Measurements from ENCODE around the gene BEND2.

Gene BEND2

DNA sequence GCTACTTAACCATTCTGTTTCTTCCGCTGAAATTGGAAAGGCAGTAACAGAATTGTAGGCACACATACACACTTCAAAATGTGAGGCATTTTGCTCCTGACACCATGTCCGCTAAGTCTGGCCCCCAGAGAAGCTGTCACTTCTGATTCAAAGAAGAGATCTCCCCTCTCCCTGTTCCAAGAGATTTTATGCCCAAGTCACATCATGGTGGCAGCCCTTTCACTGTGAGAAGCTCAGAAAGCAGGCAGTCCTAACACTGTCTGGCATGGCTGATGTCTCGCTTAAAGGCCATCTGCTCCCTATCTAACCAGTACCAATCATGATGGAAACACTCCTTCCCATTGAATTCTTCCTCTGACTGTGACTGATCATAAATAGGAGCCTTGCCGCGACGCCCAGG is 83.9 kb downstream of the BEND2 start:
- H3K27ac ChIP-seq = no peak overlapping the region
- H3K4me1 ChIP-seq = no peaks in the 10 kb centered on the region
- intact Hi-C loops (cut with DNase I; ENCODE audit: low total_unique reads) = no loop called here
- DNase-seq = no peak
- TF ChIP-seq, protein P1, sequence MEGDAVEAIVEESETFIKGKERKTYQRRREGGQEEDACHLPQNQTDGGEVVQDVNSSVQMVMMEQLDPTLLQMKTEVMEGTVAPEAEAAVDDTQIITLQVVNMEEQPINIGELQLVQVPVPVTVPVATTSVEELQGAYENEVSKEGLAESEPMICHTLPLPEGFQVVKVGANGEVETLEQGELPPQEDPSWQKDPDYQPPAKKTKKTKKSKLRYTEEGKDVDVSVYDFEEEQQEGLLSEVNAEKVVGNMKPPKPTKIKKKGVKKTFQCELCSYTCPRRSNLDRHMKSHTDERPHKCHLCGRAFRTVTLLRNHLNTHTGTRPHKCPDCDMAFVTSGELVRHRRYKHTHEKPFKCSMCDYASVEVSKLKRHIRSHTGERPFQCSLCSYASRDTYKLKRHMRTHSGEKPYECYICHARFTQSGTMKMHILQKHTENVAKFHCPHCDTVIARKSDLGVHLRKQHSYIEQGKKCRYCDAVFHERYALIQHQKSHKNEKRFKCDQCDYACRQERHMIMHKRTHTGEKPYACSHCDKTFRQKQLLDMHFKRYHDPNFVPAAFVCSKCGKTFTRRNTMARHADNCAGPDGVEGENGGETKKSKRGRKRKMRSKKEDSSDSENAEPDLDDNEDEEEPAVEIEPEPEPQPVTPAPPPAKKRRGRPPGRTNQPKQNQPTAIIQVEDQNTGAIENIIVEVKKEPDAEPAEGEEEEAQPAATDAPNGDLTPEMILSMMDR (IDR thresholded peaks at IDR 0.05) = no peak
- H3K4me3 ChIP-seq = no peak overlapping the region
- H3K36me3 ChIP-seq = no peaks in the 10 kb centered on the region
- no peaks in the 10 kb centered on the region for H3K27me3 ChIP-seq
- no peaks in the 10 kb centered on the region for H3K9me3 ChIP-seq

DNA sequence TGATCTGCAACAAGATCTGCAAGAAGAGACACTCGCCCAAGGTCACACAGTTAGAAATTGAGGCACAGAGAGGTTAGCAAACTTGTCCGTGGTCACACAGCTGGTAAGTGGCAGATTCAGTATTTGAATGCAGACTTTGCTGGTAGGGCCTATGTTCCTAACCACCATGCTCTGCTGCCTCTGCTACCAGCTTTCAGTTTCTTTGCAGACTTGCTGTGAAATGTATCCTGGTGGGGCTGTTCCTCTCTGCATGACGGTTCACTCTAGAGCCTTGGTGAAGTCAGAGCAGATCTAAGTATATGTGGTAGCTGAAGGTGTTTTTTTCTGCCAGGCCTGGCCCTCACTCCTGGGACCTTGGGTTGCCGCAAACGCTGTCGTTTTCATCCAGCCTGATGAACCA is 87.1 kb downstream of the BEND2 start:
- intact Hi-C loops (cut with DNase I; ENCODE audit: low total_unique reads) = no loop called here
- DNase-seq = no peak
- Histone ChIP-seq H3K4me3 (no peak overlapping the region), H3K4me1 (no peaks in the 10 kb centered on the region), H3K27me3 (no peaks in the 10 kb centered on the region), H3K9me3 (peaks cover 0 to 5% (median 0%) of the 10 kb centered on the region in 3 donors), H3K27ac (no peak overlapping the region), H3K36me3 (no peaks in the 10 kb centered on the region)
- TF ChIP-seq, protein P1 (IDR thresholded peaks at IDR 0.05) = no peak

- intact Hi-C loops (cut with DNase I; ENCODE audit: low total_unique reads) = no loop called here
- no peak overlapping the region for H3K27ac ChIP-seq
- TF ChIP-seq, protein P1 (IDR thresholded peaks at IDR 0.05) = no peak
- H3K4me1 ChIP-seq = no peaks in the 10 kb centered on the region
- no peak for DNase-seq
- no peaks in the 10 kb centered on the region for H3K27me3 ChIP-seq
- H3K36me3 ChIP-seq = no peaks in the 10 kb centered on the region
- peaks cover 0 to 5% (median 0%) of the 10 kb centered on the region in 3 donors for H3K9me3 ChIP-seq
- H3K4me3 ChIP-seq = no peak overlapping the region
Observed at GRCh38 chrX:18129690-18130089, 91.0 kb downstream of the BEND2 start.

- Histone ChIP-seq H3K4me1 (no peaks in the 10 kb centered on the region), H3K9me3 (peaks cover 0 to 5% (median 0%) of the 10 kb centered on the region in 3 donors), H3K27ac (no peak overlapping the region), H3K27me3 (no peaks in the 10 kb centered on the region), H3K36me3 (no peaks in the 10 kb centered on the region), H3K4me3 (no peak overlapping the region)
- intact Hi-C loops (cut with DNase I; ENCODE audit: low total_unique reads) = no loop called here
- DNase-seq = no peak
- TF ChIP-seq, protein P1 (IDR thresholded peaks at IDR 0.05) = no peak
Observed at GRCh38 chrX:18126971-18127370, 93.7 kb downstream of the BEND2 start.

DNA sequence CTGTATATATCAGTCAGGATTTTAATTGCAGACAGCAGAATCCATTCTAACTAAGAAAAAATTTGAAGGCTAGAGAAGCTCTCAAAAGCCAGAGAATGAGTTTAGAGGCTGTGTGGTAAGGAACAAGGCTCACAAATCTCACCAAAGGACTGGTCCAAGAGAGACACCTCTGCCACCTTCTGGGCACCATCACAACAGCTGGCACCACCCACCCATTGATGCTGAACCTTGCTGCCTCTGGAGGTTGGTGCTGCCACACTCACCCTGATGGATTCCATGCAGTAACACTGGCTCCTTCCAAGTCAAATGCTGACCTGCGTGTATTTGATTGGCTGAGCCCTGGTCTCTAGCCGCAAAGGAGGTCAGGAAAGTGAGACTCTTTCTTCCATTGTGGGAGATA is 100.8 kb downstream of the BEND2 start:
- no peak for DNase-seq
- TF ChIP-seq, protein P1 (IDR thresholded peaks at IDR 0.05) = no peak
- no peaks in the 10 kb centered on the region for H3K4me1 ChIP-seq
- peaks cover 0 to 7% (median 0%) of the 10 kb centered on the region in 3 donors for H3K9me3 ChIP-seq
- H3K36me3 ChIP-seq = no peaks in the 10 kb centered on the region
- intact Hi-C loops (cut with DNase I; ENCODE audit: low total_unique reads) = no loop called here
- no peaks in the 10 kb centered on the region for H3K27me3 ChIP-seq
- no peak overlapping the region for H3K4me3 ChIP-seq
- H3K27ac ChIP-seq = no peak overlapping the region
